Effector memory CD4-positive, alpha-beta T cell (primary cell): ENCODE data around the gene VASP.
A peak's percentile ranks its signal among the peaks of the same experiment; 100 is the strongest.

Experiments
- DNase-seq, 3 donors: peaks; one replicate each; pipeline ENCODE4 v3.0.0-alpha.2; 2020
- H3K27ac ChIP-seq: 2 replicates; pipeline ENCODE4 v1.7.0; 2013; ENCODE audit warnings: mild to moderate bottlenecking, low read length, moderate library complexity; ENCODE audit not compliant: insufficient read depth, poor library complexity, severe bottlenecking
- H3K27me3 ChIP-seq: replicated peaks from 2 replicates; pipeline ENCODE4 v1.7.0; 2013; ENCODE audit warnings: mild to moderate bottlenecking, low read length; ENCODE audit not compliant: insufficient read depth, control insufficient read depth, poor library complexity, severe bottlenecking
- H3K36me3 ChIP-seq: 2 replicates; pipeline ENCODE4 v1.7.0; 2013; ENCODE audit warnings: mild to moderate bottlenecking, low read length, moderate library complexity; ENCODE audit not compliant: control insufficient read depth, insufficient read depth
- H3K4me1 ChIP-seq: 2 replicates; pipeline ENCODE4 v1.7.0; 2013; ENCODE audit warnings: low read length, mild to moderate bottlenecking; ENCODE audit not compliant: control insufficient read depth, insufficient read depth, poor library complexity, severe bottlenecking
- H3K4me3 ChIP-seq: 2 replicates; pipeline ENCODE4 v1.7.0; 2013; ENCODE audit warnings: low read length, low read depth, mild to moderate bottlenecking; ENCODE audit not compliant: insufficient read depth, poor library complexity, severe bottlenecking
- H3K9me3 ChIP-seq: 2 replicates; pipeline ENCODE4 v1.7.0; 2013; ENCODE audit warnings: mild to moderate bottlenecking, low read length, moderate library complexity; ENCODE audit not compliant: control insufficient read depth

VASP gene

GRCh38 chr19:45515081-45515624, 7.9 kb downstream of the VASP start:
- Histone ChIP-seq H3K4me1 (peaks cover 28% of the 10 kb centered on the region), H3K27ac (peak overlapping the region; percentile 71), H3K36me3 (peaks cover 12% of the 10 kb centered on the region), H3K27me3 (no peaks in the 10 kb centered on the region), H3K9me3 (no peaks in the 10 kb centered on the region), H3K4me3 (no peak overlapping the region)
- DNase-seq, result peak; percentile 25 to 47 (median 27)

- Histone ChIP-seq H3K27me3 (no peaks in the 10 kb centered on the region), H3K36me3 (peaks cover 17% of the 10 kb centered on the region), H3K27ac (peak overlapping the region; percentile 71), H3K9me3 (no peaks in the 10 kb centered on the region), H3K4me3 (no peak overlapping the region), H3K4me1 (peaks cover 28% of the 10 kb centered on the region)
- DNase-seq, result no peak
Measured at GRCh38 chr19:45515807-45516401, 8.6 kb downstream of the VASP start.

- Histone ChIP-seq H3K9me3 (no peaks in the 10 kb centered on the region), H3K27me3 (no peaks in the 10 kb centered on the region), H3K36me3 (peaks cover 21% of the 10 kb centered on the region), H3K27ac (no peak overlapping the region), H3K4me1 (peaks cover 28% of the 10 kb centered on the region), H3K4me3 (no peak overlapping the region)
- DNase-seq, result no peak
Measured at GRCh38 chr19:45517238-45517637, 10.0 kb downstream of the VASP start.

GRCh38 chr19:45517641-45518468, 10.6 kb downstream of the VASP start:
- Histone ChIP-seq H3K27ac (no peak overlapping the region), H3K9me3 (no peaks in the 10 kb centered on the region), H3K4me1 (peaks cover 28% of the 10 kb centered on the region), H3K4me3 (no peak overlapping the region), H3K27me3 (no peaks in the 10 kb centered on the region), H3K36me3 (peaks cover 26% of the 10 kb centered on the region)
- DNase-seq, result no peak

GRCh38 chr19:45518469-45518826, 11.2 kb downstream of the VASP start:
- H3K27me3 ChIP-seq, result no peaks in the 10 kb centered on the region
- peaks cover 26% of the 10 kb centered on the region for H3K4me1 ChIP-seq
- no peaks in the 10 kb centered on the region for H3K9me3 ChIP-seq
- no peak overlapping the region for H3K27ac ChIP-seq
- H3K4me3 ChIP-seq, result no peak overlapping the region
- DNase-seq, result no peak
- H3K36me3 ChIP-seq, result peaks cover 27% of the 10 kb centered on the region

GRCh38 chr19:45522010-45522941, 15.0 kb downstream of the VASP start:
- Histone ChIP-seq H3K9me3 (no peaks in the 10 kb centered on the region), H3K27me3 (no peaks in the 10 kb centered on the region), H3K27ac (no peak overlapping the region), H3K4me1 (no peaks in the 10 kb centered on the region), H3K36me3 (peaks cover 54% of the 10 kb centered on the region), H3K4me3 (no peak overlapping the region)
- no peak for DNase-seq

GRCh38 chr19:45523642-45524256, 16.5 kb downstream of the VASP start:
- H3K27me3 ChIP-seq, result no peaks in the 10 kb centered on the region
- H3K36me3 ChIP-seq, result peaks cover 50% of the 10 kb centered on the region
- H3K27ac ChIP-seq, result no peak overlapping the region
- DNase-seq, result peak; percentile 55 to 60 (median 58)
- H3K4me3 ChIP-seq, result no peak overlapping the region
- H3K9me3 ChIP-seq, result no peaks in the 10 kb centered on the region
- H3K4me1 ChIP-seq, result peaks cover under 1% of the 10 kb centered on the region

GRCh38 chr19:45524575-45525129, 17.4 kb downstream of the VASP start:
- Histone ChIP-seq H3K4me1 (peaks cover 3% of the 10 kb centered on the region), H3K27ac (no peak overlapping the region), H3K4me3 (no peak overlapping the region), H3K27me3 (no peaks in the 10 kb centered on the region), H3K9me3 (no peaks in the 10 kb centered on the region), H3K36me3 (peaks cover 50% of the 10 kb centered on the region)
- no peak for DNase-seq

GRCh38 chr19:45526143-45526542, 18.9 kb downstream of the VASP start:
- no peak overlapping the region for H3K4me3 ChIP-seq
- H3K9me3 ChIP-seq, result no peaks in the 10 kb centered on the region
- peaks cover 3% of the 10 kb centered on the region for H3K4me1 ChIP-seq
- H3K36me3 ChIP-seq, result peaks cover 42% of the 10 kb centered on the region
- H3K27ac ChIP-seq, result no peak overlapping the region
- no peak for DNase-seq
- H3K27me3 ChIP-seq, result no peaks in the 10 kb centered on the region
